ENCODE measurements around the gene PLA2G6. TPM values are rescaled to one million over a fixed set of nuclear protein-coding genes. Genes with fewer than 3 reads are reported as not detected.

Gene PLA2G6
- total RNA-seq, 4 donors from 2014 or later, result 29.2 to 129 (median 44.1) TPM

GRCh38 chr22:38131399-38131798, 50.2 kb downstream of the PLA2G6 start:
- TF ChIP-seq, protein P1, sequence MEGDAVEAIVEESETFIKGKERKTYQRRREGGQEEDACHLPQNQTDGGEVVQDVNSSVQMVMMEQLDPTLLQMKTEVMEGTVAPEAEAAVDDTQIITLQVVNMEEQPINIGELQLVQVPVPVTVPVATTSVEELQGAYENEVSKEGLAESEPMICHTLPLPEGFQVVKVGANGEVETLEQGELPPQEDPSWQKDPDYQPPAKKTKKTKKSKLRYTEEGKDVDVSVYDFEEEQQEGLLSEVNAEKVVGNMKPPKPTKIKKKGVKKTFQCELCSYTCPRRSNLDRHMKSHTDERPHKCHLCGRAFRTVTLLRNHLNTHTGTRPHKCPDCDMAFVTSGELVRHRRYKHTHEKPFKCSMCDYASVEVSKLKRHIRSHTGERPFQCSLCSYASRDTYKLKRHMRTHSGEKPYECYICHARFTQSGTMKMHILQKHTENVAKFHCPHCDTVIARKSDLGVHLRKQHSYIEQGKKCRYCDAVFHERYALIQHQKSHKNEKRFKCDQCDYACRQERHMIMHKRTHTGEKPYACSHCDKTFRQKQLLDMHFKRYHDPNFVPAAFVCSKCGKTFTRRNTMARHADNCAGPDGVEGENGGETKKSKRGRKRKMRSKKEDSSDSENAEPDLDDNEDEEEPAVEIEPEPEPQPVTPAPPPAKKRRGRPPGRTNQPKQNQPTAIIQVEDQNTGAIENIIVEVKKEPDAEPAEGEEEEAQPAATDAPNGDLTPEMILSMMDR (IDR thresholded peaks at IDR 0.05; ENCODE audit: low read depth), result no peak

GRCh38 chr22:38129856-38130255, 51.8 kb downstream of the PLA2G6 start:
- TF ChIP-seq, protein P1 (IDR thresholded peaks at IDR 0.05; ENCODE audit: low read depth), result no peak

GRCh38 chr22:38129021-38129420, 52.6 kb downstream of the PLA2G6 start:
- TF ChIP-seq, protein P1 (IDR thresholded peaks at IDR 0.05; ENCODE audit: low read depth), result no peak

- TF ChIP-seq, protein P1 (IDR thresholded peaks at IDR 0.05; ENCODE audit: low read depth), result no peak
Measured at GRCh38 chr22:38127869-38128268, 53.8 kb downstream of the PLA2G6 start.

DNA sequence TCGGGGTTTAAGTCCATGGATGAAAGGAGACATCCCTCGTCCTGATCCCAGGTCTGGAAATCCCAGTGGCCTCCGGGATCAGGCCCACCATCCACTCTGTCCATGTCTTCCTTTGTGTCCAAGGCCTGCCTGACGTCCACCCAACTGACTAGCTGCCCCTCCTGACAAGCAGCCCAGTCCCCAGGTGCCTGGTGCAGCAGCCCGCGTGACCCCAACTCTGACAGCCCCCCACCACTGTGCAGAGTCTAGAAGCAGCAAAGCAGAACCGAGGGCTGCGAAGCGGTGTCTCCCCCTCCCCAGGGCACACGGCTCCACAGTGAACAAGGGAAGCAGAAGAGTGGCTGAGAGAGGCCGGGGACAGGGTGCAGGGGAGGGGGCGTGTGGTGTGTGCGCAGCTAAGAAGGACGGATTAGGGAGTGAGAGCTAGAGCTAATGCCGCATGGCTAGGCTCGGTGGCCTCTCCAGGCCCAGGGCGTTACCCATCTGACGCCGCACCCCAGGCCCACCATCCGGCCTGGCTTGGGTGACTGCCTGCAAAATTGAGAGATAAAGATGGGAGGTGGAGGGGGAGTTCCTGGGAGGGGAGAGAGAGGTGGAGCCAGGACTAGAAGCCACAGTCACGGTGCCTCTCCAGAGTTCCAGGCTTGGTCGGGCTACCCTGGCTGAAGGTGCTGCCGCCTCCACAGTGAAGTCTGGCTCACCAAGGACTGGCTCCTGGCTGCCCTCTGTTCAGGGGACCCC, 54.5 kb downstream of the PLA2G6 start:
- TF ChIP-seq, protein P1 (IDR thresholded peaks at IDR 0.05; ENCODE audit: low read depth), result no peak

DNA sequence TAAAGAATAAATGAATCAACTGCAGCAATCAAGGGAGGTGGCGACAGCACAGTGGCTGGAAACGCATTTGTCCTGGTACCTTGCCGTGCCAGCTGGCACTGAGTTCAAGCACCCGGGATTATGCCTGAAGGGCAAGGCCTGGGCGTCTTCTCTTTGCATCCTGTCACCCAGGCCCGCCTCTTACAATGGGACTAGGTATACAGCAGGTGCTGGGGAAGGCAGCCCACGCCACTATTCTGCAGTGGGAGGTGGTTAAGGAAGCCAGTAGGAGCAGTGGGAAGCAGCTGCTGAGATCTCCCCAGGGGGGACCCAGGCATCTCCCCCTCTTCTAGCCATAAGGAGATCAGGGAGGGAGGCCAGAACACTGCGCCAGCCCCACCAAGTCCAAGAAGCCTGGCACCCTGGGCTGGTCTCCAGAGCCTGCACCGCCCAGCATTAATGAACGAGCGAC, 55.9 kb downstream of the PLA2G6 start:
- TF ChIP-seq, protein P1 (IDR thresholded peaks at IDR 0.05; ENCODE audit: low read depth), result no peak

DNA sequence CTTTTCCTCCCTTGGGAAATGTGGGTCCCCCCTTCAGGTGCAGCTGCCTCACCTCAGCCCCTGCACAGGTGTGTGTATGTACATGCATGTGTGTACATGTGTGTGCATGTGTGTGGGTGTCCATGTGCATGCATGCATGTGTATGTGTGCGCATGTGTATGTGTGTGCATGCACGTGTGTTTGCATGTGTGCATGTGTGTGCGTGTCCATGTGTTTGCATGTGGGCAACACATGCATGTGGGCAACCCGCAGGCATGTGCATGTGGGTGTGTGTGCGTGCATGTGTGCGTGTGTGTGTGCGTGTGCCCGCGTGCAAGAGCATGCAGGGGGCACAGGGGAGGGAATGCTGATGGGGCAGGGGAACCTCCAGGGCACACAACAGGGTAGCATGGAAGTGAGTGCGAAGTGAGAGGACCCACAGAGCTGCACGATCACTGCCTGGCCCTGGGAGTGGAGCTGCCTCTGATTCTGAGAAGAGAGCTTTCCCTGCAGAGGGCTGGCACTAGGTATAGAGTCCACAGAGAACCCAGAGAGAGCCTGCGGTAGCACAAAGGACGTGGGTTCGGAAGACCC, 56.5 kb downstream of the PLA2G6 start:
- TF ChIP-seq, protein P1 (IDR thresholded peaks at IDR 0.05; ENCODE audit: low read depth), result no peak

Measured in subcutaneous adipose tissue (tissue), 4 donors.